CD4-positive, alpha-beta T cell treated with Interleukin-6 for 4 hours (primary cell): Measurements from ENCODE around the gene CSRNP2.

Experiments
- DNase-seq: peaks from one replicate; pipeline ENCODE4 v3.0.0-alpha.2; 2020; ENCODE audit warnings: mixed read lengths

Gene CSRNP2

DNA sequence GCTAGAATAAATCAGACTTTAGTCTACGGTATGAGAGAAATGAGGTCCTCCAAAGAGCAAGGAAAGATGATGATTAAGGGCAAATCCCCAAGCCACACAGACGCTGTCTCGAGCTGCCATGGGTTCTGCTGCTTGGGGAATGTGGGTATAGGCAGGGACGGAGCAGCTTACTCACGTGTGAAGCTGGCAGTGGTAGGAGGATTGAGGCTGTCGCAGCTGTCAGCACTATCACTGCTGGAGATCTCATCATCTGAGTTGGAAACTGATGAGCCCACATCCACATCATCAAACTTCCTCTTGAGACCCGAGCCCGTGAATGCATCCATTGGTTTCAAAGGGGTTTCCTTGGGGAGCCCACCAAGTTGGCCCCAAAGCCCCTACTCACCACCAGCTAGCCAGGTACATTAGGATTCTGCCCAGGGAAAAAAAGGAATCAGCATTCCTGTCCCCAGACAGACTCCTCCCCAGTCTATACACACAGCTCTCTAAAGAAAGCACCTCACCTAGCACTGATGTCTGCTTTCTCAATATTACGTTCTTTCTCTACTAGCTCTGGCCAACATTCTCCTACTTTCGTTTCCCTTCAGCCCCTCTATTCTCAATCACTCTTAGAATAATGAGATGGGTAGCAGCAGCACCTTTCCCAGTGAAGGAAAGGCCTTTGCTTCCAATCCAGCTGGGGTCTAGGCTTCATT is 7.0 kb downstream of the CSRNP2 start:
- DNase-seq = no peak

DNA sequence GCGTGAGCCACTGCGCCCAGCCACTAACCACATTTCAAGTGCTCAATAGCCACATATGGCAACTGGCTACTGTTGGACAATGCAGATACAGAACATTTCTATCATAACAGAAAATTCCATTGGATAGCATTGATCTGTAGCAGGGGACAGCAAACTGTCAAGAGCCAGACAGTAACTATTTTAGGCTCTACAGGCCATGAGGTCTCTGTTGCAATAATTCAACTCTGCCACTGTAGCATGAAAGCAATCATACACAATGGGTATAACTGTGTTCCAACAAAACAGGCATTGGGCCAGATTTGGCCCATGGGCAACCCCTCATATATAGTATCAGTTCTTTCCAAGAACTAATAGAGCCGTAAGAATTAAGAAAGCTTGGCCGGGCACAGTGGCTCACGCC is 8.0 kb downstream of the CSRNP2 start:
- no peak for DNase-seq

GRCh38 chr12:51071663-51072062 is 11.7 kb downstream of the CSRNP2 start:
- DNase-seq = no peak

- no peak for DNase-seq
These were observed 13.4 kb downstream of the CSRNP2 start for GRCh38 chr12:51070004-51070403.

DNA sequence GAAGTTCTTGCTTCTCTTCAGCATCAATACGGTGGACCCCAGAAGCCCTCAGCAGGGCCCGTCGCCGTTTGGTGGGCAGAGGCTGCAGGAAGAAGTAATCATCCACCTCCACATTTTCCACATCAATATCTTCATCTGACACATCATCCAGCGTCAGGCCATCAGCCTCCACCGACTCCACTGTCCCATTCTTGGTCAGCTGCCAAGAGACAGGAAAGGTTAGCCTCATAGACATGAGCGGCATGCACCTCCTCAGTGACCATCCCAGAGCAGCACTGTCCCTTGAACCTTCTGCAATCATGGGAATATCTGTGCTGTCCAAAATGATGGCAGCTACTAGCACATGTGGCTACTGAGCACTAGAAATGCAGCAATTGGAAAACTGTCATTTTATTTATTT is 15.6 kb downstream of the CSRNP2 start:
- no peak for DNase-seq

- DNase-seq = no peak
These were observed 16.2 kb downstream of the CSRNP2 start for GRCh38 chr12:51067229-51067628.

DNA sequence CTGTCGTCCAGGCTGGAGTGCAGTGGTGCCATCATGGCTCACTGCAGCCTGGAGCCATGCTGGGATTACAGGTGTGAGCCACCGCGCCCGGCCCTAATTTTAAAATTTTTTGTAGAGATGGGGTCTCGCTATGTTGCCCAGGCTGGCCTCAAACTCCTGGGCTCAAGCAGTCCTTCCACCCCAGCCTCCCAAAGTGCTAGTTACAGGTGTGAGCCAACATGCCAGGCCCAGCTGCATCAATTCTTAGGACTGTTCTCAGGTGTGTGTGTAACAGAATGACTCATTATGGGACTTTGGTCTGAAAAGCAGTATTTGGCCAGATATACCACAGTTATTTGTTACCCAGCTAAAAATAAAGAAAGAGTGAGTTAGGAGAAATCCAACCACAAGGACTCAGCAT is 17.9 kb downstream of the CSRNP2 start:
- DNase-seq = no peak

GRCh38 chr12:51062631-51063397 is 20.6 kb downstream of the CSRNP2 start:
- DNase-seq = no peak

DNA sequence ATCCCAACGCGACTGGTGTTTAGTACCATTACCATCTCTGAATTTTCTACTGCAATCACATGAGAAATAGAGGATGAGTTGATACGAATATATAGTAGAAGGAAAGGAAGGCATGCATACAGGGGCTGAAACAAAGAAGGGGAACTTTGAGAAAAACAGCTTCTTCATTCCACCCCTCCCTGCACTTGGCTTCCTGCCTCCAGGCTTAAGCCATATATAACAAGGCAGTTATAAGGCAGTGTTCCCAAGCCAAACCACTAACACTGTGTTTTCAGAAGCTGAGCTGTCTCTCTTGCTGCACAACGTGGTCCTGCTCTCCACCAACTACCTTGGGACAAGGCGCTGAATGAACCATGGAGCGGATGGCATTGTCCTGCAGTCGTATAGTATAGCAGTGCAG is 24.3 kb downstream of the CSRNP2 start:
- DNase-seq = no peak

DNA sequence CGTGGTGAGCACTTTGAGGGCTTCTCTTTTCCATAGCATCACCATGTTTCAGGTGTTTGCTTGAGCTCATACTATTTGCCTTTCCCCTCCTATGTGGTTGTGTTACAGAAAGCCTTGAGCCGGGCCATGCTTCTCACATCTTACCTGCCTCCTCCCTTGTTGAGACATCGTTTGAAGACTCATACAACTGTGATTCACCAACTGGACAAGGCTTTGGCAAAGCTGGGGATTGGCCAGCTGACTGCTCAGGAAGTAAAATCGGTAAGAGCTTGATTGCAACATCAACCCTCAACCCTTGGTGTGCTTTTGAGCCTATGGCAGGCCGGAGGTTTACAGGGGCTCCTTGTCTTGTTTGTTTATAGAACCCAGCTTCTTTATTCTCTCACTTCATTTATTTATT is 27.2 kb downstream of the CSRNP2 start:
- no peak for DNase-seq

DNA sequence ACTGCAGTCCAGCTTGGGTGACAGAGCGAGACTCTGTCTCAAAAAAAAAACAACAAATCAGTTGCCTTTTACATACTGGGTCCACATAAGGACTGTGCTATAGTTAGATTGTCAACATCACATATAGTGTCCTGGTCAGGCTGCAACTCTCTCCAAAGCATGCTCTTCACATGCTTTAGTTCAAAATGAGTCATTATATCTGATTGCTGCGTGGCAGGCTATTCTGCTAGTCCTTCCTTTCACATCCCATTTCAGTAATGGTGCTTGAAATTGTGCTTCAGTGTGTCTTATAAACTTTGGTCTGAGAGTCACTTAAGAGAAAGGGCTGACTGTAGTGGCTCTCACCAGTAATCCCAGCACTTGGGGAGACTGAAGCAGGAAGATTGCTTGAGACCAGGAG is 28.3 kb downstream of the CSRNP2 start:
- no peak for DNase-seq

- no peak for DNase-seq
These were observed 31.6 kb downstream of the CSRNP2 start for GRCh38 chr12:51051787-51052186.

DNA sequence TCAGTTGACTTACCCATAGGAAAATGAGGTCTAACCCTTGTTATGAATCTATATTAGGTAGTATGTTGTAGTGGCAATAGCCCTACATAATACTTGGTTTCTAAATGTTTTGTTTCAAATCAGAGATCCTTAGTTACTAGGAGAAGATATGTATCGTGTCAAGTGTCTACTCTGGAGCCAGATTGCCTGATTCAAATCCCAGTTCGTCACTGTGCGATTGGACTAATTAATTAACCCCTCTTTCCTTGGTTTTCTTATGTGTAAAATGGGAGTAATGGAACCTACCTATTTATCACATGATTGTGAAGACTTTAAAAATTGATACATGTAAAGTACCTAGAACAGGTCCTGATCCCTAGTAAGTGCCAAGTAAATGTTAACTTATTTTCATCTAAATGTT is 33.9 kb downstream of the CSRNP2 start:
- DNase-seq = no peak

GRCh38 chr12:51048661-51049251 is 34.6 kb downstream of the CSRNP2 start:
- no peak for DNase-seq

GRCh38 chr12:51047655-51048540 is 35.5 kb downstream of the CSRNP2 start, which contains the start of gene LETMD1:
Gene LETMD1, plus strand, starts transcription at chr12:51048327. Its CDS starts 30 bp downstream, at chr12:51048357.
- DNase-seq = peak; percentile 90

- DNase-seq = no peak
These were observed 47.1 kb downstream of the CSRNP2 start for GRCh38 chr12:51036279-51036678.

DNA sequence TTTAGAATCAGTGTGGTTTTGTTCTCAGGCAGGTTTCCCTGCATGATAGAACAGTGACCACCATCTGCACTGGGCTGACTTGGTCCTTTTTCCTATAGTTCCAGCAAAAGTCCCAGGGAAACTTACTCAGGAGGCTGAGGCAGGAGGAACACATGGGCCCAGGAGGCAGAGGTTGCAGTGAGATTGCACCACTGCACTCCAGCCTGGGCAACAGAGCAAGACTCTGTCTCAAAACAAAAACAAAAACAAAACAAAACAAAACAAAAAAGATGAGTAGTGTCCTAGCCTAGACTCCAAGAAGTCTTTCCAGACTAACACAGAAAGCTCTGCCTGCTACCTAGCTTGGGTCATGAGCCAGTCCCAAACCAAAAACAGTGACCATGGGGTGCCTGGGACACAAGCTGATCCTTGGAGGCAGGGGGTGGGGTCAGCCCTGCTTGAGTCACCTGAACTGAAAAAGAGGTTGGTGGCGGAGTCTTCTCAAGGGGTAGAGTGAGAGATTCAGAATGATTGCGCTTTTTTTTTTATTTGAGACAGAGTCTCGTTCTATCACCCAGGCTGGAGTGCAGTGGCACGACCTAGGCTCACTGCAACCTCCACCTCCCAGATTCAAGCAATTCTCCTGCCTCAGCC is 49.8 kb downstream of the CSRNP2 start:
- no peak for DNase-seq

DNA sequence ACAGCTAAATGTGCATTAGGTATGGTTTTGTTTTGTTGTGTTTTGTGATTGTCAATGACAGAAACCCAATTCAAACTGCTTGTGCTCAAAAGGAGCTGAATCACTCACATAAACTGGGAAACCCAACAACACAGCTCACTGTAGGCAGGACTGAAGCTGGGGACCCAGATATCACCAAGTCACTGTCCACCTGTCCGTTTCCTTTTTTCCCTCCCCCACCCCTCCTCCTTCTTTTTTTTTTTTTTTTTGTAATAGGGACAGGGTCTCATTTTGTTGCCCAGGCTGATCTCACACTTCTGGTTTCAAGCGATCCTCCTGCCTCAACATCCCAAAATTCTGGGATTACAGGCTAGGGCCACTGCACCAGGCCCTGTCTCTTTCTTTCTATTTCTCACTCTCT is 50.3 kb downstream of the CSRNP2 start:
- DNase-seq = no peak

- no peak for DNase-seq
These were observed 54.6 kb downstream of the CSRNP2 start for GRCh38 chr12:51028813-51029150.

DNA sequence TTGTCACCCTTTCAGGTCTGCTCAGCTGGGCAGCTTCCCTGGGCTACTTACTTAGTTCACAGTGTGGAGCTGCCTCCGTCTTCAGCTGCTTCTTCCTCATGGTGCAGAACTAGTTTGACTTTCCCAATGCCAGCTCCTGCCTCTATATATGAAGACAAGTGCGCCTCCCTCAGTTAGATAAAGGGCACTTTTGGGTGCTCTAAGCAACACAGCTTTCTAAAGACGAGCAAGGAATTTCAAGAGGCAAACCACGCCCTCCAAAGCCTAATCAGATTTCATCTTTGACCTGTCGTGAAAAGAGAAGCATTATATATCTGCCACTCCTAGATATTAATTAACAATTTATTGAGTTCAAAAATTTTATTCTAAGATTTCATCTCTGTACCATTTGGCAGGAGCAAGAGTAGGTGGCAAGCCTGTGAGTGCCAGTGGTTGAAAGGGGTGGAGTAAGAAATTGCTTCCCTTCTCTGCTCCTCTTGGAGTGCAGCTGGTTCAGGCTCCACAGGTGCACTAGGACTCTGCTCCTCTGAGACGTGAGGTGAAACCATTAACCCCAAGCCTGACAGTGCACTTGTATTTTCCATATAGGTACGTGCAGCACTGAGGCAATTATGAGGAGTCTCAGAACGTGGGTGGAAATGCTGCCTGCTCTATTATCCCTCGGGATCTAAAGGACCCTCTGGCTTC is 55.1 kb downstream of the CSRNP2 start:
- DNase-seq = peak; percentile 37

DNA sequence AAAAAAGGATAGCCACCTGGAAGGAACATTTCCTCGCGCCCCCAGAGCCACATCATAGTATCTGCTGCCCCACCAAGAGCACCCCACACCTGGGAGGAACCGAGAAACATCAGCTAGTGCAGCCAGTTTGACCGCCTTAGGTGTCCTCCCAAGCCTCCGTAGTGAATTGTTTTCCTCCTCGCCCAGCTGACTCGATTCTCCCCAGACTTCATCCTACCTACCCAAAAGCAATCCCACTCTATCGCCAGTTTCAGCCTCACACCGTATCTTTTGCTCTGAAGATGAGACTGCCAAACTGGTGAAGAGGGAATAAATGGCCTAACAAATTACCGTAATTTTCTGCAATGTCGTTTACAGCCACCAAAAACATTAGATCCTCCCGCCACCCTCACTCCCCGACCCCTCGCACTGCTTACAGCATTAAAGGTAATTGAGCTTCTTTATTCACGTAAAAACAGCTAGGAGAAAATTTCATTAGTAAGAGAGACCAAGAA is 56.0 kb downstream of the CSRNP2 start:
- no peak for DNase-seq
